Adrenal gland (tissue), 5 donors: ENCODE results near the gene PPP2R5C.

Experiments
- POLR2A ChIP-seq, 2 donors: fragments of 450-650 bp; IDR thresholded peaks; one replicate each; pipeline ENCODE4 v1.6.1; 2017; ENCODE audit warnings: antibody characterized with exemption in 2 of 2, mild to moderate bottlenecking in 2 of 2, moderate library complexity in 1 of 2
- TF ChIP-seq, protein P1 (sequence below), 6 experiments: fragments of 450-650 bp in 4 of 6; fragments of 200-600 bp in 2 of 6; sonication (generic) in 1 of 6; IDR thresholded peaks; 1 replicate in 5 of 6; 2 replicates in 1 of 6; pipeline versions ENCODE4 v1.5.1 to v1.8.0; 2016 to 2021; ENCODE audit warnings: antibody characterized with exemption in 6 of 6, mild to moderate bottlenecking in 2 of 6, moderate library complexity in 1 of 6
- donor health status: DM: no; HTN: no; CAD: no.

DNA sequence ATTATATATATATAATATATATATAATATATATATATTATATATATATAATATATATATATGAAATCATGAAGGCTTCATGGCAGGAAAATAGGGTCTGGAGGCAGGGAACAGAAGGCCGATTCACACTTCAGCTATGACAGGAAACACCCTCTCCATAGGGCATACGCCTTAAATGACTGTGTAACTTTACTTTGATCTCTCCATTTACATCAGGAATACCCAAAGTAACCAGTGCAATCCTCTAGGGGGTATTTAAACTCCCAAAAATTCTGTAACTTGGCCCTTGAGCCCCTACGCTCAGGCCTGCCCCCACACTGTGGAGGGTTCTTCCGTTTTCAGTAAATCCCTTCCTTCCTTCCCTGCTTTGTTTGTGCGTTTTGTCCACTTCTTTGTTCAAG is 40.4 kb upstream of the PPP2R5C start:
- TF ChIP-seq POLR2A (IDR thresholded peaks at IDR 0.05), result no peak
- TF ChIP-seq, protein P1, sequence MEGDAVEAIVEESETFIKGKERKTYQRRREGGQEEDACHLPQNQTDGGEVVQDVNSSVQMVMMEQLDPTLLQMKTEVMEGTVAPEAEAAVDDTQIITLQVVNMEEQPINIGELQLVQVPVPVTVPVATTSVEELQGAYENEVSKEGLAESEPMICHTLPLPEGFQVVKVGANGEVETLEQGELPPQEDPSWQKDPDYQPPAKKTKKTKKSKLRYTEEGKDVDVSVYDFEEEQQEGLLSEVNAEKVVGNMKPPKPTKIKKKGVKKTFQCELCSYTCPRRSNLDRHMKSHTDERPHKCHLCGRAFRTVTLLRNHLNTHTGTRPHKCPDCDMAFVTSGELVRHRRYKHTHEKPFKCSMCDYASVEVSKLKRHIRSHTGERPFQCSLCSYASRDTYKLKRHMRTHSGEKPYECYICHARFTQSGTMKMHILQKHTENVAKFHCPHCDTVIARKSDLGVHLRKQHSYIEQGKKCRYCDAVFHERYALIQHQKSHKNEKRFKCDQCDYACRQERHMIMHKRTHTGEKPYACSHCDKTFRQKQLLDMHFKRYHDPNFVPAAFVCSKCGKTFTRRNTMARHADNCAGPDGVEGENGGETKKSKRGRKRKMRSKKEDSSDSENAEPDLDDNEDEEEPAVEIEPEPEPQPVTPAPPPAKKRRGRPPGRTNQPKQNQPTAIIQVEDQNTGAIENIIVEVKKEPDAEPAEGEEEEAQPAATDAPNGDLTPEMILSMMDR (IDR thresholded peaks at IDR 0.05), result no peak
